SK-N-SH treated with all-trans-retinoic acid at 6 μM for 48 hours (cell line): ENCODE data around the gene ONECUT3.

Experiments used
- BACH2 ChIP-seq: fragments of 250-450 bp; sonication (Bioruptor Pico); IDR thresholded peaks from 2 replicates; pipeline ENCODE4 v1.9.0; 2021; ENCODE audit warnings: mild to moderate bottlenecking, borderline replicate concordance
- CREB5 ChIP-seq: fragments of 250-450 bp; sonication (Bioruptor Pico); IDR thresholded peaks from 2 replicates; pipeline ENCODE4 v1.5.1; 2020; ENCODE audit warnings: low read depth, mild to moderate bottlenecking, moderate library complexity
- ISL1 ChIP-seq: fragments of 250-450 bp; sonication (Bioruptor Pico); IDR thresholded peaks from 2 replicates; pipeline ENCODE4 v2.1.2; 2022; ENCODE audit warnings: mild to moderate bottlenecking, moderate library complexity
- PATZ1 ChIP-seq: fragments of 250-450 bp; sonication (Bioruptor Pico); IDR thresholded peaks from 2 replicates; pipeline ENCODE4 v1.8.0; 2020; ENCODE audit warnings: mild to moderate bottlenecking, moderate library complexity, borderline replicate concordance
- SNAI2 ChIP-seq: fragments of 250-450 bp; sonication (Bioruptor Pico); IDR thresholded peaks from 2 replicates; pipeline ENCODE4 v1.5.0; 2020; ENCODE audit warnings: mild to moderate bottlenecking, moderate library complexity
- ZNF8 ChIP-seq: fragments of 450-650 bp; formaldehyde crosslinking; IDR thresholded peaks from 2 replicates; pipeline ENCODE4 v1.5.0; 2020; ENCODE audit warnings: mild to moderate bottlenecking, moderate library complexity

- TF ChIP-seq CREB5 (CRISPR knock-in tag): no peak
- no peak for TF ChIP-seq BACH2 (CRISPR knock-in tag)
- TF ChIP-seq PATZ1: no peak
- TF ChIP-seq SNAI2 (CRISPR knock-in tag): no peak
- TF ChIP-seq ISL1: no peak
- TF ChIP-seq ZNF8 (CRISPR knock-in tag): no peak
Observed at GRCh38 chr19:1744133-1744665, 9.1 kb upstream of the ONECUT3 start.
